ENCODE data around the gene DBP. TPM values are rescaled to one million over a fixed set of nuclear protein-coding genes. Genes with fewer than 3 reads are reported as not detected.
"Not testable (repeated sequence)": the region's sequence is repeated elsewhere in the genome, so short reads cannot be mapped to it uniquely, and the experiment has no call there.

Gene DBP
- total RNA-seq, result 8.7 TPM

DNA sequence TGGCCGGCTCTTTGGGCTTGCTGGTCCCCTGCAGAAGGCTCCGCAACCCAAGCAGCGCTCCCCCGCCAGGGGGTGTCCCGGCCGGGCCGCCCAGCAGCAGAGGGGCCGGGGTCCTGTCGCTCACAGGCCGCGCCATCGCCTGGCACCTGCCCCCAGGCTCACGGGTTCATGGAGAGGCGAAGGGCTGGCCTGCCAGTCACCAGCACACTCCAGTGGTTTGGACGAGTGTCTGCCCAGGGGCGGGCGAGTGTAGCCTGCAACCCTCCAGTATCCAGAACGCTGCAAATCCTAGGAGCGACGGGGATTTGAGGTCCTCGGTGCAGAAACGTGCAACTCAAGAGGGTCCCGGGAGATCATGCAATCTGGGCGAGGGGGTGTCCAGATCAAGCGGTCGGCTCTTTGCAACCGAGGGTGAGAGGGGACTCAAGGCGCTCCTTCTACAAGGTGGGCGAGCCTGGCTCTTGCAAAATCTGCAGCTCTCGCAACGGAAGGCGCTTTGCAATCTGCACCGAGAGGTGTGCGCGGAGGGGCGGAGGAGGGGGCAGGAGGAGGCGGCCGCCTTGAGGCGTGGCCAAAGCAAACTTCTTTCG is at the start of gene DBP:
TSS of gene DBP (minus strand) at position 521 of the 590 bp plus-strand sequence. CDS start at position 136, 385 bp downstream.
- DNase-seq, result no peak

- DNase-seq, result not testable (repeated sequence)
Observed at GRCh38 chr19:48686637-48687036, 49.5 kb upstream of the DBP start.

DNA sequence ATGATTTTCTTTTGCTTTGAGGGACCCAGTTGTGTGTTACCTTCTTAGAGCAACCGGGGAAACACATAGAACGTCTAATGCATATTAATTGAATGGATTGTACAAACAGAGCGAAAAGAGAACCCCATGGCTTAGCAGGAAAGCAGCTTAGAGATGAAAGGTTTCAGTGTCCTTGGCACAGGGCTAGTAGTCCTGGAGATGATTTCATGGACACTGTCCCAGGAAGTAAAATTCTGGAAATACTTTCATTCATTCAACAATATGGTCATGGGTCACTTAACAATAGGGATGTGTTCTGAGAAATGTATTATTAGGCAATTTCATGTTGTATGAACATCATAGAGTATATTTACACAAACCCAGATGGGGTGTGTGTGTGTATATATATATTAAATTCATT is 48.9 kb upstream of the DBP start:
- no peak for DNase-seq

GRCh38 chr19:48685583-48685982 is 48.4 kb upstream of the DBP start:
- no peak for DNase-seq

- DNase-seq, result peak; percentile 92
Observed at GRCh38 chr19:48683349-48683748, 46.2 kb upstream of the DBP start.

- no peak for DNase-seq
Observed at GRCh38 chr19:48681127-48681470, 43.9 kb upstream of the DBP start.

GRCh38 chr19:48680436-48681126 is 43.4 kb upstream of the DBP start:
- no peak for DNase-seq

- not testable (repeated sequence) for DNase-seq
Observed at GRCh38 chr19:48680006-48680405, 42.8 kb upstream of the DBP start.

DNA sequence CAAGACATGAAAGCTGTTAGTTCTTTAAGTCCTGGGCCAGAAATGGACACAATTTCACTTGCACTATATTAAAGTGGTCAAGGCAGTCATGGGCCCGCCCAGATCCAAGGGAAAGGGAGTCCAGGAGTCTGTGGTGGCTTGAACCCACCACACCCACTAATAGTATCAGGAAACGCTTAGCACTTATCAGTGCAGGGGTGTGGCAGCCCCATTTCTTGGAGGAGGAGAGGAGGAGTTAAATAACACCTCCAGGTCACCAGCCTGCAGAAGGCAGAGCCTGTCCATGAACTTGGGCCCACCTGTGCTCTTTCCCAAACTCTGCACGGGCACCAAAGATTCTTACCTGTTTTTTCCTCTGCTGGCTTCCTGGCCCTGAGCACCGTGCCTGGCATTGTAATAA is 41.0 kb upstream of the DBP start:
- DNase-seq, result no peak

GRCh38 chr19:48676887-48677286 is 39.7 kb upstream of the DBP start:
- no peak for DNase-seq

GRCh38 chr19:48676487-48676886 is 39.3 kb upstream of the DBP start:
- DNase-seq, result no peak

DNA sequence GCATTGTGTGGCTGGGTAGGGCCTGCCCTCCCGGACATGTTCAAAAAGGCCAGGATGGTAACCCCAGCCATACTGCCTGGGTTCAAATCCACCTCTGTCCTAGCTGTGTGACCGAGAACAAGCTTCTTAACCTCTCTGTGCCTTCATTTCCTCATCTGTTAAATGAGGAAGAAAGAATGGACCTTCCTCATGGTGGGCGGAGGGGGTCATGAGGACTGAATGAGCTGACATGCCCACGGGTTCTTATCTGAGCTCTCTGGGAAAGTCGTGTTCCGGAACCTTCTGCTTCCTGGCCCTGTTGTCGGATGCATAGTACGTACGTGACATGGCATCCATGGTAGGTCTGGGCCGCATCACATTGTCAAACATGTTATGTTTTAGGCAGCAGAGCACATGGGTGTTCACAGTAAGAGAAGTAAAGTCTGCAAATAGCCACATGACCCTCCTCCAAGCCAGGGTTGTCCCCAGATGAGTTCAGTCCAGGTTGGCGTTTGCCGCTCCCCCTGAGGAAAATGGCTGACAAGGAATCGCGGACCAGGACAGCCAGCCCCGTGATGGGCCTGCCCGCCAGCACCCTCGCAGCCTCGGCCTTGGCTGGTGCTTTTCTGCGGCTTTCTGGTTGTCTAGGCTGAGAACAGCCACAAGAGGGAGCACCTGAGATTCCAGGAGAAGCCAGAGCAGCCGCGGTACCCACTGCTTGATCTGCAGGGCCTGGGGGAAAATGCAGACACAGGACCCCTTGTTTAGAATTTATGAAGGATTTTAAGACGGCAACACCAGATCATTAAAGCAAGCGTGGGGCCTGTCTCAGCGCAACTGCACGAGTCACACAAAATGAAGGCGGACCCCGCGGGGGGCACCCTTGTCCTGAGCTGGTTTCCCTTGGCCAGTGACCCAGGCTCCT is 38.0 kb upstream of the DBP start:
- peak; percentile 96 for DNase-seq

DNA sequence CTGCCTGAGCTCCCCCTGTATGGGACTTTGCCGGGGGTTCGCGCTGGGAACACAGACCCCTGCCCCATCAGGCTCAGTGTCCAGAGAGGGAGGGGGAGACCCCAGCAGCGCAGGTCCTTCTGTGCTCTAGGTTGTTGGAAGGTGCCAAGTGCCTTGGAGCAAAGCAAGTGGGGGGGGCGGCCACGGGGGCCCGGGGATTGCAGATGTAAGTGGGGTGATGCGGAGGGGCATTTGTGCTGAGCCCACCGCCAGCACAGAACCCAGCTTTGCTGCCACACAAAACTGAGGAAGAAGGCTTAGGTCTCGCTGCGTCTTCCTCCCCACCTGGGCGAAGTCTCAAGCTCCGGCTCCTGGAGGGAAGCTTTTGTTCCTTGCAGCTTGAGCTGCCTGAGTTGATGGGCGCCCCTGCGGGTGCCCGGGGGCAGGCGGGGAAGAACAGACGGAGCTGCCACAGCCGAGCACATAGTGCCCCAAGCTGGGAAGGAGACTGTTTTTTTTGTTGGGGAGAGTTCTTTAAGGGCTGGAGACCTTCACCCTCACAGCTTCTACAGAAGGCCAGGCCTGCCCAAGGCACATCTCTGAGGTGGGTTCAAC is 37.1 kb upstream of the DBP start:
- no peak for DNase-seq

- DNase-seq, result no peak
Observed at GRCh38 chr19:48673436-48674100, 36.4 kb upstream of the DBP start.

- DNase-seq, result no peak
Observed at GRCh38 chr19:48672994-48673393, 35.8 kb upstream of the DBP start, which contains the start of gene NTN5. Gene NTN5, minus strand, starts transcription at chr19:48673017. Its CDS starts 2,031 bp downstream, at chr19:48670986.

DNA sequence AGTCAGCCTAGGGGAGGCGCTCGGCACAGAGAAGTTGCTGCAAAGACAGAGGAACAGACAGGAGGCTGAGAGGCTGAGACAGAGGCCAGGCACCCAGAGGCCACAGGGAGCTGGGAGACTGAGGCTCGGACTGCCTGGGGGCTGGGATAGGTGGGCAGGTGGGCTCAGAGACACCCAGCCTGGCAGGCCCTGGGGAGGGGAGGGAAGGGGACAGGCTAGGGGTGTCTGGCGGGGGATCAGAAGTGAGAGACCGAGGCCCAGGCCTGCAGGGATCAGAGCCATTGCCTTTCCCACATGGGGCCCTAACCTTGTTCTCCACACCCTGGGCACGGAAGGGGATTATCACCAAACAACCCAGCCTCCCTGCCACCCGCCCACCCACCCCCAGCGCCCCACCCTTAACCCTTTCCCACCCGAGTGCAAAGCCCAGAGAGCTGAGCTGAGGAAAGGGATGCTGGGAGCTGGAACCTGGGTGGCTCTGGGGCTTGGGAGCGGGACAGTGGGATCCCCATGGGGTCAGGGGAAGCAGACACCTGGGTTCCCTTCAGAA is 34.3 kb upstream of the DBP start:
- peak; percentile 58 for DNase-seq

- peak; percentile 81 for DNase-seq
Observed at GRCh38 chr19:48670699-48671445, 33.7 kb upstream of the DBP start.

GRCh38 chr19:48669903-48670668 is 32.9 kb upstream of the DBP start:
- no peak for DNase-seq

GRCh38 chr19:48668761-48669160 is 31.6 kb upstream of the DBP start:
- no peak for DNase-seq

DNA sequence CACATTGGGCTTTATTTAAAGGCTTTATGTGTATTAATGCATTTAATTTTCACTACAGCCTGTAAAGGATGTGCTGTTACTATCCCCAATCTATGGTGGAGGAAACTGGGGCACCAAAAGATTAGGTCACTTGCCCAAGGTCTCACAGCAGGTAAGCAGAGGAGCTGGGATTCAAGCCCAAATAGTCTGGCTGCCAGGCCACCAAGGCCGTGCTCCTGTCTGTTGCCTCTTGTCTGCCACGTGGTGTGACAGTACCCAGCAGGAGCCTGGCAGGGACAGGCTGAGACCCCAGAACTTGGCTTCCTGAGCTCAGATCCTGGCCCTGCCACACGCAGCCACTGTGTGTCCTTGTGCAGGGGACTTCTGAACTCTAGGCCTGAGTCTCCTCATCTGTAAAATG is 31.2 kb upstream of the DBP start:
- no peak for DNase-seq

Data from tongue (tissue), 2 donors.